ENCODE measurements around the gene PGLYRP1. TPM values are rescaled to one million over a fixed set of nuclear protein-coding genes. Genes with fewer than 3 reads are reported as not detected.

PGLYRP1 gene, protein sequence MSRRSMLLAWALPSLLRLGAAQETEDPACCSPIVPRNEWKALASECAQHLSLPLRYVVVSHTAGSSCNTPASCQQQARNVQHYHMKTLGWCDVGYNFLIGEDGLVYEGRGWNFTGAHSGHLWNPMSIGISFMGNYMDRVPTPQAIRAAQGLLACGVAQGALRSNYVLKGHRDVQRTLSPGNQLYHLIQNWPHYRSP
- total RNA-seq: 3.0 TPM
- long read RNA-seq, partial matches to known transcripts: 0 of 3 reads
- long read RNA-seq, other reads (novel, unspliced or antisense): 3 of 3 reads

DNA sequence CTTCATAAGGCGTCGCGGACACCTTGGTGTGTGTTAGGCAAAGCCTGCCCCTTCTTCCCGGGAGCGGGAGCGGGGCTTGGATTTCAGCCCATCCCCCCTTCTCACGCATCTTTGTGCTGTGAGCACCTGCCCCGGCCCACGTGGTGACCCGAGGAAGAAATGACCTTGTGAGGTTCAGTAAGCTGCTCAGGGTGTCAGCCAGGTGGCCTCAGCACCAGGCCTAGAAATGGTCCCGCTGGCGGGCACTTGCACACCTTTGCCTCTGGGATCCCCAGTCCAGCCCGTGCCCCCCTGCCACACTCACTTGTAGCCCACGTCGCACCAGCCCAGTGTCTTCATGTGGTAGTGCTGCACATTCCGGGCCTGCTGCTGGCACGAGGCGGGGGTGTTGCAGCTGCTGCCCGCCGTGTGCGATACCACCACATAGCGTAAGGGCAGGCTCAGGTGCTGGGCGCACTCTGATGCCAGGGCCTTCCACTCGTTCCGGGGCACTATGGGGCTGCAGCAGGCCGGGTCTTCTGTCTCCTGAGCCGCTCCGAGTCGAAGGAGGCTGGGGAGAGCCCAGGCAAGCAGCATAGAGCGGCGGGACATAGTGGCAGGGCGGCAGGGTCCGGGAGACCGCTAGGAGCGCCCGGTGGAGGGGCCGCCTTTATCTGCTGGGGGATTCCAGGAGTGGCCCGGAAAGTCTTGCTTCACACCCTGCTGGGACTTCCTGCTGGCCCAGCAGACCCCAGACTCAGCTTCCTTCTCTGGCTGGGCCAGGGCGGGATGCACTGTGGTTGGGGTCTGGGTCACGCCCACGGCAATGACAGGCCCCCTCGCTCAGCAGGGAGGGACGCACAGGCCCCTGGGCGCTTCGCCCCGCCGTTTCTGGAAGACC, at the start of gene PGLYRP1:
Gene PGLYRP1 (minus strand): TSS at position 623 of the 880 bp plus-strand sequence. CDS start 32 bp downstream, at position 591.
- Histone ChIP-seq H3K27ac (no peak within 1 kb of the TSS), H3K36me3 (no peaks in the 10 kb centered on the region), H3K9me3 (no peaks in the 10 kb centered on the region), H3K4me3 (peak within 1 kb of the TSS; percentile 19), H3K27me3 (ENCODE audit: low read depth) (peaks cover 43% of the 10 kb centered on the region), H3K4me1 (no peaks in the 10 kb centered on the region)
- TF ChIP-seq, protein P1, sequence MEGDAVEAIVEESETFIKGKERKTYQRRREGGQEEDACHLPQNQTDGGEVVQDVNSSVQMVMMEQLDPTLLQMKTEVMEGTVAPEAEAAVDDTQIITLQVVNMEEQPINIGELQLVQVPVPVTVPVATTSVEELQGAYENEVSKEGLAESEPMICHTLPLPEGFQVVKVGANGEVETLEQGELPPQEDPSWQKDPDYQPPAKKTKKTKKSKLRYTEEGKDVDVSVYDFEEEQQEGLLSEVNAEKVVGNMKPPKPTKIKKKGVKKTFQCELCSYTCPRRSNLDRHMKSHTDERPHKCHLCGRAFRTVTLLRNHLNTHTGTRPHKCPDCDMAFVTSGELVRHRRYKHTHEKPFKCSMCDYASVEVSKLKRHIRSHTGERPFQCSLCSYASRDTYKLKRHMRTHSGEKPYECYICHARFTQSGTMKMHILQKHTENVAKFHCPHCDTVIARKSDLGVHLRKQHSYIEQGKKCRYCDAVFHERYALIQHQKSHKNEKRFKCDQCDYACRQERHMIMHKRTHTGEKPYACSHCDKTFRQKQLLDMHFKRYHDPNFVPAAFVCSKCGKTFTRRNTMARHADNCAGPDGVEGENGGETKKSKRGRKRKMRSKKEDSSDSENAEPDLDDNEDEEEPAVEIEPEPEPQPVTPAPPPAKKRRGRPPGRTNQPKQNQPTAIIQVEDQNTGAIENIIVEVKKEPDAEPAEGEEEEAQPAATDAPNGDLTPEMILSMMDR (IDR thresholded peaks at IDR 0.05): no peak
- DNase-seq (no peak), ATAC-seq (peak; percentile 6 to 42)
- intact Hi-C loops (cut with DNase I): no loop called here

DNA sequence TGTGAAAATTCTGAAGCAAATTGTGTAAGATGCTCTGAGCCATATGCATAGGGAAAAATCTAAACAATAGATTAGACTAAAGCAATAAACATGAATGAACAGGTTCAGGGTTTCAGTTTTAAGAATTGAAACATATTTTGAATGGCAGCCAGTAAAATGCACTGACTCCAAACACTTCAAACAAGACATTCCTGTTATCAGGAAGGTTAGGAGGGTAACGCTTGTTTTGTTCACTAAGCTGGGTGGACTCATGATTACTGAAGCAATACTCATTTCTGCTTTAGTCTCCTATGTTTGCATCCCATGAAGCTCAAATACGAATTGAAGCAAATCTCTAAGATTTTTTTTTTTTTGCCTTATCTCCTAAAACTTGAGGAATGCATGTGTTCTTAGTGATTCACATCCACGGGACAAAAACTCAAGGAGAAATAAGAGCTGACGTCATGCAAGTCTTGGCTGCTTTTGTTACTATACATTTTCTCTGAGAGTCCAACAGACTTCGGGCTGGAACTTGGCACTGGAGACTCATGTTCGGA, 47.0 kb upstream of the PGLYRP1 start:
- intact Hi-C loops (cut with DNase I): no loop called here
- H3K27me3 ChIP-seq (ENCODE audit: low read depth): peaks cover 49% of the 10 kb centered on the region
- DNase-seq: no peak
- no peak overlapping the region for H3K27ac ChIP-seq
- H3K36me3 ChIP-seq: no peaks in the 10 kb centered on the region
- H3K4me1 ChIP-seq: no peaks in the 10 kb centered on the region
- no peaks in the 10 kb centered on the region for H3K9me3 ChIP-seq
- ATAC-seq: no peak
- H3K4me3 ChIP-seq: no peak overlapping the region
- TF ChIP-seq, protein P1 (IDR thresholded peaks at IDR 0.05): no peak

DNA sequence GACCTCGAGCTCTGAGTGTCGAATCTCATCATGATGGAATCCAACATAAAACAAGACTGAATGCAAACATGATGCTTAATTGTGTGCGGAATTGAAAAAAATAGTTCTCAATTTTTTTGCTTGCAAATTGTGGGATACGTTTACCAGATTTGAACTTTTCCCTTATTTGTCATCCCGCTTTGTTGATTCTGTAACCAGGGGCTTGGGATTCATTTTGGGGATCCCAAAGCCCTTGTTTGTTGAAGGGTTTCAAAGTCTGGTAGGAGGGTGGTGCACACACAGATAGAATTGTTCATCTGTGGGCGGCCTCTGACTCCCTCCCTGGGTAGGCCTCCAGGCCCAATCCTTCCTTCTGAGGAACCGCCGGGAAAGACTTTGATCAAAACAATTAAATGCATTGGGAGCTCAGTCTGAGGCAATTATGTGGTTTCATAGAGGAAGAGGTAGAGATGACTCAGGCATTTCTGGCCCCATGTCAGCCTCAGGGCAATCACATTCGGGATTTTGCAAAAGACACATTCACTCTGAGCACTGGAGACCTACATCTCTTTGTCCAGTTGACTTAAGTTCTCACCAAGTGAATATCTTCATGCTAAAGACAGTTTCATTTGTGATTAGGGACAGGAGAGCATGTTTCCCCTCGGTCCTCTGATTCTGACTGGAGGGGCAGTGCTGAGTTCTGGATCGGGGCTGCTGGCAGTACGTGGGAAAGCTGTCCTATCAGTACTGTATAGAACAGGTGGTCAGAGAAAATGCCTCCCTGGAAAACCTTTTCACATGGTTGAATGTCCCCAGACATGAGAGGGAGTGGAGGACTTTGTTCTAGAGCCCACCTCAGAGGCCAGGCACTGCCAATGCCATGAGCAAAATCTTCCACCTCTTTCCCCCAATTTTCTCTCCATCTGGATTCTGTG, 45.7 kb upstream of the PGLYRP1 start:
- Histone ChIP-seq H3K4me1 (no peaks in the 10 kb centered on the region), H3K27me3 (ENCODE audit: low read depth) (peaks cover 54% of the 10 kb centered on the region), H3K27ac (no peak overlapping the region), H3K4me3 (no peak overlapping the region), H3K9me3 (no peaks in the 10 kb centered on the region), H3K36me3 (no peaks in the 10 kb centered on the region)
- peak in 1 of 2 donors; percentile 42 for ATAC-seq
- no peak for DNase-seq
- intact Hi-C loops (cut with DNase I): no loop called here
- TF ChIP-seq, protein P1 (IDR thresholded peaks at IDR 0.05): no peak

DNA sequence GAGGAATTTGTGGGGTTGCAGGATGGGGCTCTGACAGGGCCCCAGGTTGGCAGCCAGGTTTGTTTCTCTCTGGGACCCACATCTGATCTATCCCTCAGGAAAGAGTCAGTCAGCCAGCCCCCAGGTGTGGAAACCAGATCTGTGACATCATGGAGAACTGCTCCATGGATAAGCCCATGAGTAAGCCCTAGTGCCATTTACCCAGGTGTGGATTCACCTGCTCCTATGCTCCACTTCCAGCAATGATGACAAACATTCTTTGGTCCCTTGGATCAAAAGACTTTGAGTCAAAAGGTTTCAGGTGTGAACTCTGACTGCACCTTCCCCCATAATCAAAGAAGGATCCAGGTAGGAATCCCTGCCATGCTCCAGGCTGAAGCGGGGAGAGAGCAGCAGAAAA, 44.8 kb upstream of the PGLYRP1 start:
- TF ChIP-seq, protein P1 (IDR thresholded peaks at IDR 0.05): no peak
- H3K27ac ChIP-seq: no peak overlapping the region
- no peak for ATAC-seq
- H3K27me3 ChIP-seq (ENCODE audit: low read depth): peaks cover 57% of the 10 kb centered on the region
- no peaks in the 10 kb centered on the region for H3K4me1 ChIP-seq
- intact Hi-C loops (cut with DNase I): no loop called here
- no peak overlapping the region for H3K4me3 ChIP-seq
- no peaks in the 10 kb centered on the region for H3K9me3 ChIP-seq
- no peaks in the 10 kb centered on the region for H3K36me3 ChIP-seq
- no peak for DNase-seq

DNA sequence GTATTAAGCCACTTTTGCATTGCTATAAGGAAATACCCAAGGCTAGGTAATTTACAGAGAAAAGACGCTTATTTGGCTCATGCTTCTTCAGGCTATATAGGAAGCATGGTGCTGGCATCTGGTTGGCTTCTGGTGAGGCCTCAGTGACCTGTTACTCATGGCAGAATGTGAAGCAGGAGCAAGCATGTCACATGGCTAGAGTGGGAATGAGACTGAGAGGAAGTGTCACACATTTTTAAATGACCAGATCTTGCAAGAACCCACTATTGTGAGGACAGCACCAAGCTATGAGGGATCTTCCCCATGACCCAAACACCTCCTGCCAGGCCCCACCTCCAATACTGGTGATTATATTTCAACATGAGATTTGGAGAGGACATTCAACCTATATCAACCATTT, 43.6 kb upstream of the PGLYRP1 start:
- no peak overlapping the region for H3K4me3 ChIP-seq
- H3K9me3 ChIP-seq: no peaks in the 10 kb centered on the region
- H3K36me3 ChIP-seq: no peaks in the 10 kb centered on the region
- DNase-seq (no peak), ATAC-seq (no peak)
- peaks cover 57% of the 10 kb centered on the region for H3K27me3 ChIP-seq (ENCODE audit: low read depth)
- H3K4me1 ChIP-seq: no peaks in the 10 kb centered on the region
- no peak overlapping the region for H3K27ac ChIP-seq
- intact Hi-C loops (cut with DNase I): no loop called here
- TF ChIP-seq, protein P1 (IDR thresholded peaks at IDR 0.05): no peak
